Measurements from ENCODE around the gene NIBAN1. TPM values are rescaled to one million over a fixed set of nuclear protein-coding genes. Genes with fewer than 3 reads are reported as not detected.

NIBAN1 gene
- total RNA-seq, 2 donors from 2014 or later = 49.4 to 53.0 TPM

DNA sequence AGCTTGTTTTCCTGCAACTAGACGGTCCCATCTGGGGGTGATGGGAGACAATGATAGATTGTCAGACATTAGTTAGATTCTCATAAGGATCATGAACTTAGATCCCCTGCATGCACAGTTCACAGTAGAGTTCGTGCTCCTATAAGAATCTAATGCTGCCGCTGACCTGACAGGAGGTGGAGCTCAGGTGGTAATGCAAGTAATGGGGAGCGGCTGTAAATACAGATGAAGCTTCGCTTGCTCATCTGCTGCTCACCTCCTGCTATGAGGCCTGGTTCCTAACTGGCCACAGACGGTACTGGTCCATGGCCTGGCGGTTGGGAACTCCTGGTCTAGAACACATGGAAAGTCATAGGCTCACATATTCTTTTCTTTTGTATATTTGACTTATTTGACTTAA, 42.0 kb downstream of the NIBAN1 start:
- Mint-ChIP-seq H3K27ac (no peak overlapping the region), H3K27me3 (ENCODE audit: low read depth) (peaks cover 8% of the 10 kb centered on the region), H3K36me3 (ENCODE audit: insufficient read depth in 2 of 2) (peaks cover 2 to 5% of the 10 kb centered on the region in 2 donors), H3K4me1 (ENCODE audit: low read depth) (peaks cover 22% of the 10 kb centered on the region), H3K4me3 (no peak overlapping the region), H3K9me3 (peaks cover 2 to 3% of the 10 kb centered on the region in 2 donors)
- DNase-seq (no peak), ATAC-seq (replicated peaks in 1 of 2) (no peak)

DNA sequence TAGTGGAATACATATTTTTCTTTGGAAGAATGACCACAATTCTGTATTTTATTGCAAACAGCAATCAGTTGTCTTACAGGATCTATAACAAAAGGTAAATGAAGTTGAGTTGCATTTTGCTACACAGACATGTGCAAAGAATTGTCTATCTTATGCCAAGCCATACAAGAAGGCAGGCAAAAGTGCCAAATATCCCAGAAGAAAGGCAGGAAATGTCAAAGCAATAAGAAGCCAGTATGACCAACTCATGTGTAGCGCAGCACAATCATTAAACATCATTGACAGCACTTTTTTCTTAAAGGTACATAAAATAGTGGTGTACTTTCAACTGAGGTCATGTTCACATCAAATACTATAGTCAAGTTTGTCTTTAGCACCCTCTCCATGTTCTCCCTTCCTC, 42.7 kb downstream of the NIBAN1 start:
- Mint-ChIP-seq H3K4me1 (ENCODE audit: low read depth) (peaks cover 22% of the 10 kb centered on the region), H3K27me3 (ENCODE audit: low read depth) (peaks cover 8% of the 10 kb centered on the region), H3K36me3 (ENCODE audit: insufficient read depth in 2 of 2) (peaks cover 5 to 10% of the 10 kb centered on the region in 2 donors), H3K27ac (no peak overlapping the region), H3K4me3 (no peak overlapping the region), H3K9me3 (peaks cover 4 to 6% of the 10 kb centered on the region in 2 donors)
- ATAC-seq (replicated peaks in 1 of 2) (no peak), DNase-seq (no peak)

GRCh38 chr1:184930645-184931044, 43.7 kb downstream of the NIBAN1 start:
- H3K27ac Mint-ChIP-seq = no peak overlapping the region
- H3K4me3 Mint-ChIP-seq = no peak overlapping the region
- ATAC-seq (replicated peaks in 1 of 2) = peak; percentile 85 to 94
- peaks cover 8% of the 10 kb centered on the region for H3K27me3 Mint-ChIP-seq (ENCODE audit: low read depth)
- no peak for DNase-seq
- peaks cover 22% of the 10 kb centered on the region for H3K4me1 Mint-ChIP-seq (ENCODE audit: low read depth)
- peaks cover 5 to 15% of the 10 kb centered on the region in 2 donors for H3K36me3 Mint-ChIP-seq (ENCODE audit: insufficient read depth in 2 of 2)
- H3K9me3 Mint-ChIP-seq = peaks cover 6% of the 10 kb centered on the region in 2 donors

DNA sequence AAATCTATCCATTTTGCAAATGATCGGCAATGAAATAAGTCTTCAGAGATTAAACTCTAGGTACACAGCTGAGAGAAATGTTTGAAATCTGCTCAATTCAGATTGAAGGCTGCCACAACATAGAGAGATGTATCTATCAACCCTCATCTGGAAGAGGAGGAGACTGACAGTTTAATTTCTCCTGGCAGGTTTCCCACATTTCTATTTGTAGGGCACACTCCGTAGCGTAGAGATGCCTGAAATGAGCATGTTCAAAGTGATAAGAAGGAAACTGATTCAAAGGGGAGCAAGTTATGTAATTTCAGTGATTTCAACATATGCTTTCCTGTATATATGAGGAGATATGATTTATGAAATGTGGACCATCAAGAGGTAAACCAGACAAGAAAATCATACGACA, 44.1 kb downstream of the NIBAN1 start:
- peak in 1 of 2 donors; percentile 15 for ATAC-seq (replicated peaks in 1 of 2)
- Mint-ChIP-seq H3K27ac (no peak overlapping the region), H3K4me1 (ENCODE audit: low read depth) (peaks cover 22% of the 10 kb centered on the region), H3K27me3 (ENCODE audit: low read depth) (peaks cover 8% of the 10 kb centered on the region), H3K36me3 (ENCODE audit: insufficient read depth in 2 of 2) (peaks cover 5 to 15% of the 10 kb centered on the region in 2 donors), H3K9me3 (peaks cover 6% of the 10 kb centered on the region in 2 donors), H3K4me3 (no peak overlapping the region)
- DNase-seq = no peak

DNA sequence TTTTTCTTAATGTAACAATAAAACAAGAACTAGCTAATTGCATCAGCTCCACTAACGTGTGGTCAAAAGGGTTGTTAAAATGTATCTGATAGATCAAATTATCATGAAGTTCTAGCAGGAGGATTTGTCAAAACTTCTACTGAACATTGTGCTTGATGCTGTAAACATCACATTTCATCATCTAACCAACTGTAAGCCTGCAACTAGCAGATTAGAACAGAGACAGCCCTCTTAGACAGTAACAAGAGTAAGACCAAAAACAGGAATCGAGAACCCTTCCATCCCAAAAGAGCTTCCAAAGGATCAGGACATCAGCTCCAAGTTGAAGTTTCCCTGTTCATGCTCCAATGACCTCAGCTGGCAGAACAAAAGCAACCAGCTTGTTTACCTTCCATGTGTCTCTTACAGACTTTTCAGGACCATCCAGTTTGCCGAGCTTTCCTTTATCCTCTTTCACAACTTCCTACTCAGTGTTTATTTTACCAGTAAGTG, 44.6 kb downstream of the NIBAN1 start:
- Mint-ChIP-seq H3K36me3 (ENCODE audit: insufficient read depth in 2 of 2) (peaks cover 5 to 15% of the 10 kb centered on the region in 2 donors), H3K27me3 (ENCODE audit: low read depth) (peaks cover 8% of the 10 kb centered on the region), H3K4me1 (ENCODE audit: low read depth) (peaks cover 22% of the 10 kb centered on the region), H3K4me3 (no peak overlapping the region), H3K27ac (no peak overlapping the region), H3K9me3 (peaks cover 6 to 7% of the 10 kb centered on the region in 2 donors)
- no peak for DNase-seq
- ATAC-seq (replicated peaks in 1 of 2) = no peak

- H3K4me3 Mint-ChIP-seq = no peak overlapping the region
- DNase-seq = no peak
- peaks cover 22% of the 10 kb centered on the region for H3K4me1 Mint-ChIP-seq (ENCODE audit: low read depth)
- H3K36me3 Mint-ChIP-seq (ENCODE audit: insufficient read depth in 2 of 2) = peaks cover 3 to 12% of the 10 kb centered on the region in 2 donors
- H3K27ac Mint-ChIP-seq = no peak overlapping the region
- ATAC-seq (replicated peaks in 1 of 2) = no peak
- peaks cover 3 to 5% of the 10 kb centered on the region in 2 donors for H3K9me3 Mint-ChIP-seq
- peaks cover 8% of the 10 kb centered on the region for H3K27me3 Mint-ChIP-seq (ENCODE audit: low read depth)
These were observed 45.9 kb downstream of the NIBAN1 start for GRCh38 chr1:184928394-184928793.

Other genes with a start within 250 kb of the NIBAN1 start
- gene EDEM3, start 219.7 kb downstream of the NIBAN1 start, total RNA-seq = 10 to 100 TPM; 28.3 to 28.4 TPM
- gene RNF2, start 71.0 kb upstream of the NIBAN1 start, total RNA-seq = 10 to 100 TPM; 20.9 to 23.2 TPM
- 10 to 100 TPM; 19.7 to 26.3 TPM for gene TRMT1L, start 182.4 kb upstream of the NIBAN1 start, total RNA-seq
- gene SWT1, start 182.7 kb upstream of the NIBAN1 start, total RNA-seq = 1 to 10 TPM; 5.9 to 6.1 TPM